Epithelial cell of umbilical artery (primary cell): ENCODE measurements around the gene PLD6. TPM values are rescaled to one million over a fixed set of nuclear protein-coding genes. Genes with fewer than 3 reads are reported as not detected.

ENCODE experiments used
- total RNA-seq: library from RNA; depleted of rRNA; stranded (reverse); fragments of >200 nt; gene quantifications from 2 replicates; pipeline ENCODE4 v1.2.3, GENCODE V29; 2014

The PLD6 gene, protein sequence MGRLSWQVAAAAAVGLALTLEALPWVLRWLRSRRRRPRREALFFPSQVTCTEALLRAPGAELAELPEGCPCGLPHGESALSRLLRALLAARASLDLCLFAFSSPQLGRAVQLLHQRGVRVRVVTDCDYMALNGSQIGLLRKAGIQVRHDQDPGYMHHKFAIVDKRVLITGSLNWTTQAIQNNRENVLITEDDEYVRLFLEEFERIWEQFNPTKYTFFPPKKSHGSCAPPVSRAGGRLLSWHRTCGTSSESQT
- 2.3 and 2.9 TPM in 2 replicates for total RNA-seq

DNA sequence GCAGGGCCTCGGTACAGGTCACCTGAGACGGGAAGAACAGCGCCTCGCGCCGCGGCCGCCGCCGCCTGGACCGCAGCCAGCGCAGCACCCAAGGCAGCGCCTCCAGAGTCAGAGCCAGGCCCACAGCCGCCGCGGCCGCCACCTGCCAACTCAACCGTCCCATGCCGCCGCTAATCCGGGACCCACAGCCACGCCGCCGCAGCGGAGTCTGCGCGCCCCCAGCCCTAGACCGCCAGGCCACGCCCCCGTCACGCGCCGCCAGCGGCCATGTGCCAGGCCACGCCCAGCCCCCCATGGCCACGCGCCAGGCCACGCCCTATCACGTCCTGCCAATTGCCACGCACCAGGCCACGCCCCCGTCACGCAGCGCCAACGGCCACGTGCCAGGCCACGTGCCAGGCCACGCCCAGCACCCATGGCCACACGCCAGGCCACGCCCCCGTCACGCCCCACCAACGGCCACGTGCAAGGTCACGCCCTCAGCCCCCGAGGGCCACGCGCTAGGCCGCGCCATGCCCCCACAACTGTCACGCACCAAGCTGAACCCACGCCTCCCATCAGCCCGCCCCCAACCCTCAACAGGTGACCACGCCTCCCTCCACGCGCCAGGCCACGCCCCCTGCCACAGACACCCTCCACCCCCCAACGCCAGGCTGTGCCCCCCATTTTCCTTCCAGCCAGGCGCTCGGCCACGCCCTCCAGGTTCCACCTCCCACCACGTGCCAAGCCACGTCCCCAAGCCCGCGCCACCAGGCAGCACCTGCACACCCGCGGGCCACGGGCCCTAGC is at the start of gene PLD6:
TSS of gene PLD6 (minus strand) at position 210 of the 789 bp plus-strand sequence. CDS start at position 163, 47 bp downstream.

DNA sequence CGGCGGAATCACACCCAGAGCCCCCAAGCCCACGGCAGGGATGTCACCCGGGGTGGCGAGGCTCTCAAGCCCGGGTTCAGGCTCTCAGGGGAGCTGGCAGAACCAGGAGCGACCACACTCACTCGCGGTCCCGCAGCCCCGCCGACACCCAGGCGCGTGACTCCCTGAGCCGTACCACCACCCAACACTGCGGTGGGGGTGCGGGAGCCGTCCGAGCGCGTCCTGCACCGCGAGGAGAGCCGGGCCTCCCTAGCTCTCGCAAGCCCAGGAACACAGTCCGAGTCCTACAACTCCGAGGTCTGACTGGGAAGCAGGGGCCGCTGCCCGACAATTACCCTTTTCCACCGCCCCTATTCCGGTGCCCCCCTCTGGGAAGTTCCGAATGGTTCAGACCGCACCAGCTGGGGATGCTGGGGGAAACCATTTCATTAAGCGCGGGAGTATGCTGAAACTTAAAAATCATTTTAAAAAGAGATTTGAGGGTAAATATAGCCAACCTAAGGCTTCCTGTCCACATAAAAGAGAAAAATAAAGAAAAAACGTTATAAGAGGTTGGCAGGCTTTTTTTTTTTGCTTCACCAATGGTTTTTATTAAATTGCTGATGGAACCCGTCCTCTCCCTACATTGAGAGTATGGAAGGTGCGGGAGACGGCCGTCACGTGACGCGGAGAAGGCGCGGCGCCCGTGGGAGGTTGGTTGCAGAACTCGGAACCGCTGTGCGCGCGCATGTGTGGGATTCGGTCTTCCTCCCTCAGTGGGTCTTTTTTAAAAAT is 31.1 kb upstream of the PLD6 start, which contains the start of gene FLCN:
TSS of gene FLCN (minus strand) at position 143 of the 774 bp plus-strand sequence. CDS start 9,031 bp downstream, outside the sequence.

Other genes starting within 250 kb of the PLD6 start
- gene TNFRSF13B, start 234.2 kb downstream of the PLD6 start, total RNA-seq, result not detected in 2 replicates
- 54.6 and 57.8 TPM in 2 replicates for gene MPRIP, start 163.9 kb downstream of the PLD6 start, total RNA-seq
- 25.3 and 39.4 TPM in 2 replicates for gene FLCN, start 30.8 kb upstream of the PLD6 start, total RNA-seq
- 96.8 and 109 TPM in 2 replicates for gene COPS3, start 74.9 kb upstream of the PLD6 start, total RNA-seq
- 0.97 and 2.1 TPM in 2 replicates for gene NT5M, start 97.0 kb upstream of the PLD6 start, total RNA-seq